Astrocyte (in vitro differentiated cells and primary cell): Measurements from ENCODE around the gene CYTH3. TPM values are rescaled to one million over a fixed set of nuclear protein-coding genes. Genes with fewer than 3 reads are reported as not detected.
A peak's percentile ranks its signal among the peaks of the same experiment; 100 is the strongest.
"Not testable (repeated sequence)": the region's sequence is repeated elsewhere in the genome, so short reads cannot be mapped to it uniquely, and the experiment has no call there.

Experiments used
- DNase-seq: peaks from one replicate; pipeline ENCODE4 v3.0.0-alpha.2; 2010; ENCODE audit warnings: low read depth
- FAIRE-seq: peaks from 2 replicates; lab custom pipeline; 2011; peaks lifted over from hg19 to GRCh38; lab: Jason Lieb, UNC
- H2AFZ ChIP-seq: 2 replicates; pipeline ENCODE4 v1.6.0; 2012; ENCODE audit warnings: low read depth, low read length, inconsistent platforms
- H3K27ac ChIP-seq: 2 replicates; pipeline ENCODE4 v1.5.1; 2011; ENCODE audit warnings: low read depth, low read length, inconsistent platforms
- H3K27me3 ChIP-seq: 2 replicates; pipeline ENCODE4 v1.6.0; 2011; ENCODE audit warnings: low read length, inconsistent platforms; ENCODE audit not compliant: insufficient read depth
- H3K36me3 ChIP-seq: 2 replicates; pipeline ENCODE4 v1.5.1; 2011; ENCODE audit warnings: low read length, inconsistent platforms; ENCODE audit not compliant: insufficient read depth
- H3K4me1 ChIP-seq: 2 replicates; pipeline ENCODE4 v1.5.1; 2011; ENCODE audit warnings: low read length, inconsistent platforms; ENCODE audit not compliant: insufficient read depth
- H3K4me2 ChIP-seq: 2 replicates; pipeline ENCODE4 v1.6.0; 2012; ENCODE audit warnings: low read length, inconsistent platforms
- H3K4me3 ChIP-seq: 2 replicates; pipeline ENCODE4 v1.5.1; 2011; ENCODE audit warnings: low read depth, mild to moderate bottlenecking, low read length, inconsistent platforms; ENCODE audit not compliant: insufficient read depth
- H3K79me2 ChIP-seq: 2 replicates; pipeline ENCODE4 v1.6.0; 2012; ENCODE audit warnings: mild to moderate bottlenecking, low read length, inconsistent platforms; ENCODE audit not compliant: insufficient read depth
- H3K9ac ChIP-seq: 2 replicates; pipeline ENCODE4 v1.6.0; 2012; ENCODE audit warnings: mild to moderate bottlenecking, low read length, inconsistent platforms
- H3K9me3 ChIP-seq: 2 replicates; pipeline ENCODE4 v1.5.1; 2012; ENCODE audit warnings: low read depth, mild to moderate bottlenecking, low read length, inconsistent platforms; ENCODE audit not compliant: insufficient read depth
- H4K20me1 ChIP-seq: 2 replicates; pipeline ENCODE4 v1.6.0; 2012; ENCODE audit warnings: low read length, inconsistent platforms; ENCODE audit not compliant: insufficient read depth
- H3K27ac Mint-ChIP-seq: one replicate; pipeline ENCODE4 v1.8.0; 2021; ENCODE audit warnings: mild to moderate bottlenecking, mixed read lengths; ENCODE audit not compliant: unreplicated experiment
- H3K27me3 Mint-ChIP-seq: one replicate; pipeline ENCODE4 v1.8.0; 2021; ENCODE audit warnings: low read depth, mixed read lengths; ENCODE audit not compliant: unreplicated experiment
- H3K36me3 Mint-ChIP-seq: one replicate; pipeline ENCODE4 v1.8.0; 2021; ENCODE audit warnings: low read depth, mixed read lengths; ENCODE audit not compliant: unreplicated experiment
- H3K4me1 Mint-ChIP-seq: one replicate; pipeline ENCODE4 v1.8.0; 2021; ENCODE audit warnings: low read depth, mixed read lengths; ENCODE audit not compliant: unreplicated experiment
- H3K4me3 Mint-ChIP-seq: one replicate; pipeline ENCODE4 v1.8.0; 2021; ENCODE audit warnings: mild to moderate bottlenecking, moderate library complexity, mixed read lengths; ENCODE audit not compliant: unreplicated experiment
- H3K9me3 Mint-ChIP-seq: one replicate; pipeline ENCODE4 v1.8.0; 2021; ENCODE audit warnings: mild to moderate bottlenecking, mixed read lengths; ENCODE audit not compliant: unreplicated experiment
- CTCF ChIP-seq: IDR thresholded peaks from 2 replicates; pipeline ENCODE4 v1.5.1; 2011; ENCODE audit warnings: low read depth, mild to moderate bottlenecking, inconsistent platforms, low read length, moderate library complexity; ENCODE audit not compliant: insufficient read depth
- EZH2 ChIP-seq: IDR thresholded peaks from 2 replicates; pipeline ENCODE4 v1.6.1; 2012; ENCODE audit warnings: mild to moderate bottlenecking, low read length, inconsistent platforms; ENCODE audit not compliant: insufficient read depth
- total RNA-seq: library from RNA; stranded (reverse); gene quantifications from 2 replicates; pipeline ENCODE4 v1.2.1, GENCODE V29; 2021

Gene CYTH3
- total RNA-seq, 1 donor from 2014 or later: 29.3 TPM

GRCh38 chr7:6226194-6226799 is 46.1 kb downstream of the CYTH3 start:
- FAIRE-seq (peak; percentile 20), DNase-seq (peak; percentile 79)
- Histone ChIP-seq H3K27ac (no peak overlapping the region), H2AFZ (no peak overlapping the region), H3K9ac (no peak overlapping the region), H3K27me3 (no peaks in the 10 kb centered on the region), H3K79me2 (peaks cover 67% of the 10 kb centered on the region), H3K4me3 (no peak overlapping the region), H3K4me1 (peaks cover 25% of the 10 kb centered on the region), H4K20me1 (peaks cover 46% of the 10 kb centered on the region), H3K4me2 (peak overlapping the region; percentile 40), H3K9me3 (no peaks in the 10 kb centered on the region), H3K36me3 (no peaks in the 10 kb centered on the region)
- Mint-ChIP-seq H3K4me1 (peaks cover 33% of the 10 kb centered on the region), H3K9me3 (no peaks in the 10 kb centered on the region), H3K27me3 (no peaks in the 10 kb centered on the region), H3K27ac (peak overlapping the region; percentile 74), H3K4me3 (peak overlapping the region; percentile 23), H3K36me3 (no peaks in the 10 kb centered on the region)
- TF ChIP-seq EZH2 (no peak), CTCF (no peak)

GRCh38 chr7:6223411-6223810 is 49.0 kb downstream of the CYTH3 start:
- not testable (repeated sequence) for FAIRE-seq, H3K9me3 ChIP-seq, H3K9ac ChIP-seq, H3K36me3 ChIP-seq, H3K27ac Mint-ChIP-seq, H3K27me3 Mint-ChIP-seq, H3K9me3 Mint-ChIP-seq, H3K27ac ChIP-seq, H2AFZ ChIP-seq, H3K36me3 Mint-ChIP-seq, H3K4me3 ChIP-seq, DNase-seq, H3K4me2 ChIP-seq, H3K4me3 Mint-ChIP-seq, H3K27me3 ChIP-seq
- H3K4me1 ChIP-seq: peaks cover 21% of the 10 kb centered on the region
- H3K4me1 Mint-ChIP-seq: peaks cover 23% of the 10 kb centered on the region
- peaks cover 65% of the 10 kb centered on the region for H3K79me2 ChIP-seq
- H4K20me1 ChIP-seq: peaks cover 41% of the 10 kb centered on the region

GRCh38 chr7:6223010-6223409 is 49.4 kb downstream of the CYTH3 start:
- not testable (repeated sequence) for H3K4me3 ChIP-seq, H3K36me3 Mint-ChIP-seq, H3K27me3 Mint-ChIP-seq, H3K36me3 ChIP-seq, H3K4me3 Mint-ChIP-seq, H3K9me3 Mint-ChIP-seq, H3K27ac ChIP-seq, H3K9ac ChIP-seq, H3K27ac Mint-ChIP-seq, FAIRE-seq, H3K27me3 ChIP-seq, H3K9me3 ChIP-seq, DNase-seq, H2AFZ ChIP-seq, H3K4me2 ChIP-seq
- H3K79me2 ChIP-seq: peaks cover 66% of the 10 kb centered on the region
- H3K4me1 Mint-ChIP-seq: peaks cover 19% of the 10 kb centered on the region
- peaks cover 17% of the 10 kb centered on the region for H3K4me1 ChIP-seq
- peaks cover 43% of the 10 kb centered on the region for H4K20me1 ChIP-seq
